Type B pancreatic cell (in vitro differentiated cells): ENCODE measurements around the gene SYDE2. TPM values are rescaled to one million over a fixed set of nuclear protein-coding genes. Genes with fewer than 3 reads are reported as not detected.

Source experiments
- DNase-seq: peaks from one replicate; pipeline ENCODE4 v3.0.0; 2021; ENCODE audit warnings: mixed read lengths; ENCODE audit not compliant: unreplicated experiment; ENCODE audit errors: extremely low spot score
- H3K27ac Mint-ChIP-seq: 2 replicates; pipeline ENCODE4 v1.8.0; 2021; ENCODE audit warnings: mild to moderate bottlenecking, mixed read lengths
- H3K27me3 Mint-ChIP-seq: 2 replicates; pipeline ENCODE4 v1.8.0; 2021; ENCODE audit warnings: mixed read lengths
- H3K36me3 Mint-ChIP-seq: 2 replicates; pipeline ENCODE4 v1.8.0; 2021; ENCODE audit warnings: mixed read lengths
- H3K4me1 Mint-ChIP-seq: one replicate; pipeline ENCODE4 v1.8.0; 2021; ENCODE audit warnings: mixed read lengths; ENCODE audit not compliant: unreplicated experiment
- H3K4me3 Mint-ChIP-seq: 2 replicates; pipeline ENCODE4 v1.8.0; 2021; ENCODE audit warnings: mild to moderate bottlenecking, mixed read lengths
- H3K9me3 Mint-ChIP-seq: 2 replicates; pipeline ENCODE4 v1.8.0; 2021; ENCODE audit warnings: mixed read lengths
- total RNA-seq: library from RNA; stranded (reverse); gene quantifications from 2 replicates; pipeline ENCODE4 v1.2.1, GENCODE V29; 2021; ENCODE audit warnings: low replicate concordance
- TF ChIP-seq, protein P1 (sequence below): fragments of 200-600 bp; sonication (generic); conservative IDR thresholded peaks from 2 replicates; pipeline ENCODE4 v1.5.0; 2021; ENCODE audit warnings: antibody characterized with exemption, mild to moderate bottlenecking

The SYDE2 gene
- total RNA-seq, 1 donor from 2014 or later: 9.4 TPM

DNA sequence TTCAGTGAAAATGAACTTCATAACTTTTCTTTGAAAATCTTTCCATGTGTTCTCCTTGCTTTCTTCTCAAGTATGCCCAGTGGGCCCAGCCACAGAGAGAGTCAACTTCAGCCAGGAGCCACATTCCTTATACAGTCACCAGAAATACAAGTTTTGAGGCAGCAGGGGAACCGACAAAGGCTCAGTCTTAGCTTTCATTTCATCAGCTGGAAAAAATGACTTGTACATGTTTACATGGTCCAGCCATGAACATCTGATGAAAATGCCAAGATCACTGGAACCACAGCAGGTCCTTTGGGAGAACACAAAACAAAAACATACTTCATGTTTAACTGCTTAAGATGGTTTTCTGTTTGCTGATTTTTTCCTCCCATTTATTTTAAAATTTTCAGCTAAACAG is 72.5 kb downstream of the SYDE2 start:
- TF ChIP-seq, protein P1, sequence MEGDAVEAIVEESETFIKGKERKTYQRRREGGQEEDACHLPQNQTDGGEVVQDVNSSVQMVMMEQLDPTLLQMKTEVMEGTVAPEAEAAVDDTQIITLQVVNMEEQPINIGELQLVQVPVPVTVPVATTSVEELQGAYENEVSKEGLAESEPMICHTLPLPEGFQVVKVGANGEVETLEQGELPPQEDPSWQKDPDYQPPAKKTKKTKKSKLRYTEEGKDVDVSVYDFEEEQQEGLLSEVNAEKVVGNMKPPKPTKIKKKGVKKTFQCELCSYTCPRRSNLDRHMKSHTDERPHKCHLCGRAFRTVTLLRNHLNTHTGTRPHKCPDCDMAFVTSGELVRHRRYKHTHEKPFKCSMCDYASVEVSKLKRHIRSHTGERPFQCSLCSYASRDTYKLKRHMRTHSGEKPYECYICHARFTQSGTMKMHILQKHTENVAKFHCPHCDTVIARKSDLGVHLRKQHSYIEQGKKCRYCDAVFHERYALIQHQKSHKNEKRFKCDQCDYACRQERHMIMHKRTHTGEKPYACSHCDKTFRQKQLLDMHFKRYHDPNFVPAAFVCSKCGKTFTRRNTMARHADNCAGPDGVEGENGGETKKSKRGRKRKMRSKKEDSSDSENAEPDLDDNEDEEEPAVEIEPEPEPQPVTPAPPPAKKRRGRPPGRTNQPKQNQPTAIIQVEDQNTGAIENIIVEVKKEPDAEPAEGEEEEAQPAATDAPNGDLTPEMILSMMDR: no peak
- no peaks in the 10 kb centered on the region for H3K36me3 Mint-ChIP-seq
- H3K27ac Mint-ChIP-seq: no peak overlapping the region
- H3K27me3 Mint-ChIP-seq: no peaks in the 10 kb centered on the region
- H3K9me3 Mint-ChIP-seq: no peaks in the 10 kb centered on the region
- H3K4me1 Mint-ChIP-seq: peaks cover 4% of the 10 kb centered on the region
- no peak overlapping the region for H3K4me3 Mint-ChIP-seq
- DNase-seq: no peak

DNA sequence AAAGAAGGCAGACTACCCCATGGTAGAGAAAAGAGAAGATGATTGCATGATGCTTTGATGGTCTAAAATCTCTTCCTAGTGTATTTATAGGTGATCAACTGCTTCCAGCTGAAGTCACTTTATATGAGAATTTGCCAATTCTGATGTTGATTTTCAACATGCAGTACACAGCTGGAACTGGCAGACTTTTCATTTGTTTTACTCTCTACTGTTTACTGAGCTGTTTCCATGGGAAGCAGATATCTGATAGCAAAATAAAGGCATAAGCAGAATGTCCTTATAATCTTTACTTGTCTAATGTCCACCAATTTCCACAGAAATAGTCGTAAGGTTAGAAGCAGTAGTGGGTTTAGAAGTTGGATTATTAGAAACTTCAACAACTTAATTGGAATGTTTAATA is 74.9 kb downstream of the SYDE2 start:
- no peaks in the 10 kb centered on the region for H3K36me3 Mint-ChIP-seq
- H3K27me3 Mint-ChIP-seq: no peaks in the 10 kb centered on the region
- peaks cover 4% of the 10 kb centered on the region for H3K4me1 Mint-ChIP-seq
- no peaks in the 10 kb centered on the region for H3K9me3 Mint-ChIP-seq
- no peak overlapping the region for H3K4me3 Mint-ChIP-seq
- no peak for DNase-seq
- no peak overlapping the region for H3K27ac Mint-ChIP-seq
- TF ChIP-seq, protein P1: no peak

DNA sequence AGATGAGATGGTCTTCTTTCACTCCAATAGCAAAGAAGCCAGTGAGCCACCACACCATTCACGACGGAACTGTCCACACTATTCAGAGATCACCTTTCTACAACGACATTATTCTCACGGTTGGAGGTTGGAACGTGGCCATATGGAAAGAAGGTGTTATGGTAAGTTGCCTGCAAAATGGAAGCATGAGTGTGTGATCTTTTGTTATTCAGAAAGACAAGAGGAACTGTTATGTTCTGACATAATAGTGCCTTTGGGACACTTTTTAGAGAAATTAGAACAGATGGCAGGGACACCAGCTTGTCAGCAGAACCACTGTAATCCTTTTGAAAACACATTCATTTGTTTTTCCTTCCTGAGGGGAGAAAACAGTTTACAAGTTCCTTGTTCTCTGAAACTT is 76.7 kb downstream of the SYDE2 start:
- no peaks in the 10 kb centered on the region for H3K36me3 Mint-ChIP-seq

DNA sequence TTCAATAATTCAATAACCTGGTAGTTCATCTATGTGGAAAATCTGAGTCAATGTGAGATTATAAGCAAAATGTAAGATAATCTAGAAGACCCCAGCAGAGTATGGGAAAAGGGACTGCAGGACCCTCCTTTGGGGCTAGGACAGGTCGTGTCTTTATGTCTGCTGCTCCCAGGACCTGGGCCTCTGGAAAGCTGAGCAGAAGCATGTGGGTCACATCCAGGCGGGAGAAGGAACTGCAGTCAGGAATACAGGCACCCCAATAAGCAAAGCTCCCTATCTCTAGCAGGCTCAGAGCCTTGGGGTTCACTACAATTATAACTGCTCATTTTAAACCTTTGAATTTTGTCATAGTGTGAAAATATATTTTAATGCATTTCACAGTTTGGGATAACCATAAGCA is 78.6 kb downstream of the SYDE2 start:
- no peak overlapping the region for H3K4me3 Mint-ChIP-seq
- no peaks in the 10 kb centered on the region for H3K36me3 Mint-ChIP-seq
- no peak overlapping the region for H3K27ac Mint-ChIP-seq
- no peaks in the 10 kb centered on the region for H3K27me3 Mint-ChIP-seq
- TF ChIP-seq, protein P1: no peak
- no peak for DNase-seq
- H3K4me1 Mint-ChIP-seq: no peaks in the 10 kb centered on the region
- H3K9me3 Mint-ChIP-seq: no peaks in the 10 kb centered on the region

More for the DNA sequence above, 76.7 kb downstream of the SYDE2 start:
- Mint-ChIP-seq H3K27ac (no peak overlapping the region), H3K4me1 (peaks cover 4% of the 10 kb centered on the region), H3K27me3 (no peaks in the 10 kb centered on the region), H3K4me3 (no peak overlapping the region), H3K9me3 (no peaks in the 10 kb centered on the region)
- TF ChIP-seq, protein P1: no peak
- DNase-seq: no peak

DNA sequence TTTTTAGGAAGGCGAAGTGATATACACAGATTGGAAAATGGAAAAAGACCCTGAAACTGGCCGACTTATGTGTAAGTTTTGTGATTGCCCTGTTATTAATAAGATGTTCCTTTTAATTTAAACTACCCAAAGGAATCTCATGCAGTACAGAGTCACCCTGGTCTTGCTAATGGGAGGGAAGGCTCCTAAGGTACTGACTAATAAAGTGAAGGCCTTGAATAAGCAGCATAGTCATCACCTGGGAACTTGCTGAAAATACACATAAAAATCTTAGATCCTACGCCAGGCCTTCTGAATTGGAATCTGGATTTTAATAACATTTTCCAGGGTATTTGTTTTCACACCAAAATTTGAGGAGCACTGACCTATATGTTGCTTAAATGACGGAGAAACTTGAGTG is 79.1 kb downstream of the SYDE2 start:
- H3K4me3 Mint-ChIP-seq: no peak overlapping the region
- TF ChIP-seq, protein P1: no peak
- H3K27ac Mint-ChIP-seq: no peak overlapping the region
- no peak for DNase-seq
- no peaks in the 10 kb centered on the region for H3K9me3 Mint-ChIP-seq
- no peaks in the 10 kb centered on the region for H3K4me1 Mint-ChIP-seq
- no peaks in the 10 kb centered on the region for H3K36me3 Mint-ChIP-seq
- no peaks in the 10 kb centered on the region for H3K27me3 Mint-ChIP-seq

DNA sequence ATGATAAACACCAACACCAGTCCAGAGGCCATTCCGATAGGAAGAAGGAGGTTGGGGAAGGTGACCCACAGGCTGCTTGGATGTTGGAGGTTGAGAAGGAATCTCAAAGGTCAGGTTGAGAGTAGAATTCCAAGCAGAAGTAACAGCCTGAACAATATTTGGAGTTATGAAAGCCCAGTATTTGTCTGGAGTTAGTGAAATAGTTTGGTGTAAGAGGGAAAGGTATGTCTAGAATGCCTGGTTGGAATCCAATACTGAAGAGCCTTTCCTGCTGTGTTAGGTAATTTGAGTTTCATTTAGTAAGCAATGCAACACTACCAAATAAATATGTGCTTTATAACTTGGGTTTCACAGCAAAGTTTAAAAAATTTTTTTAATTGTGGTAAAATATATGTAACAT is 82.1 kb downstream of the SYDE2 start:
- Mint-ChIP-seq H3K36me3 (peaks cover 8% of the 10 kb centered on the region), H3K9me3 (no peaks in the 10 kb centered on the region), H3K27ac (no peak overlapping the region), H3K4me1 (no peaks in the 10 kb centered on the region), H3K27me3 (no peaks in the 10 kb centered on the region), H3K4me3 (no peak overlapping the region)
- TF ChIP-seq, protein P1: no peak
- DNase-seq: no peak
